ENCODE data around the gene RABGAP1L.

GRCh38 chr1:174700775-174701174 is 541.5 kb downstream of the RABGAP1L start:
- TF ChIP-seq CTCF (IDR thresholded peaks at IDR 0.05) (no peak), PREB (CRISPR knock-in tag; IDR thresholded peaks at IDR 0.05; ENCODE audit: borderline replicate concordance) (no peak), MAX (CRISPR knock-in tag; IDR thresholded peaks at IDR 0.05) (no peak), ZNF416 (CRISPR knock-in tag; IDR thresholded peaks at IDR 0.05) (no peak), TCF7 (CRISPR knock-in tag; IDR thresholded peaks at IDR 0.05; ENCODE audit: low read depth) (no peak), ZNF263 (CRISPR knock-in tag; IDR thresholded peaks at IDR 0.05; ENCODE audit: low read depth) (no peak), CBFB (CRISPR knock-in tag; IDR thresholded peaks at IDR 0.05; ENCODE audit: low read depth) (no peak), SMAD4 (CRISPR knock-in tag; IDR thresholded peaks at IDR 0.05) (no peak), TEAD4 (CRISPR knock-in tag; IDR thresholded peaks at IDR 0.05) (no peak)
- TF ChIP-seq, protein P1, sequence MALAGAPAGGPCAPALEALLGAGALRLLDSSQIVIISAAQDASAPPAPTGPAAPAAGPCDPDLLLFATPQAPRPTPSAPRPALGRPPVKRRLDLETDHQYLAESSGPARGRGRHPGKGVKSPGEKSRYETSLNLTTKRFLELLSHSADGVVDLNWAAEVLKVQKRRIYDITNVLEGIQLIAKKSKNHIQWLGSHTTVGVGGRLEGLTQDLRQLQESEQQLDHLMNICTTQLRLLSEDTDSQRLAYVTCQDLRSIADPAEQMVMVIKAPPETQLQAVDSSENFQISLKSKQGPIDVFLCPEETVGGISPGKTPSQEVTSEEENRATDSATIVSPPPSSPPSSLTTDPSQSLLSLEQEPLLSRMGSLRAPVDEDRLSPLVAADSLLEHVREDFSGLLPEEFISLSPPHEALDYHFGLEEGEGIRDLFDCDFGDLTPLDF (CRISPR knock-in tag; IDR thresholded peaks at IDR 0.05): no peak
- TF ChIP-seq, protein P2, sequence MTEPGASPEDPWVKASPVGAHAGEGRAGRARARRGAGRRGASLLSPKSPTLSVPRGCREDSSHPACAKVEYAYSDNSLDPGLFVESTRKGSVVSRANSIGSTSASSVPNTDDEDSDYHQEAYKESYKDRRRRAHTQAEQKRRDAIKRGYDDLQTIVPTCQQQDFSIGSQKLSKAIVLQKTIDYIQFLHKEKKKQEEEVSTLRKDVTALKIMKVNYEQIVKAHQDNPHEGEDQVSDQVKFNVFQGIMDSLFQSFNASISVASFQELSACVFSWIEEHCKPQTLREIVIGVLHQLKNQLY (CRISPR knock-in tag; IDR thresholded peaks at IDR 0.05): no peak
- TF ChIP-seq, protein P3, sequence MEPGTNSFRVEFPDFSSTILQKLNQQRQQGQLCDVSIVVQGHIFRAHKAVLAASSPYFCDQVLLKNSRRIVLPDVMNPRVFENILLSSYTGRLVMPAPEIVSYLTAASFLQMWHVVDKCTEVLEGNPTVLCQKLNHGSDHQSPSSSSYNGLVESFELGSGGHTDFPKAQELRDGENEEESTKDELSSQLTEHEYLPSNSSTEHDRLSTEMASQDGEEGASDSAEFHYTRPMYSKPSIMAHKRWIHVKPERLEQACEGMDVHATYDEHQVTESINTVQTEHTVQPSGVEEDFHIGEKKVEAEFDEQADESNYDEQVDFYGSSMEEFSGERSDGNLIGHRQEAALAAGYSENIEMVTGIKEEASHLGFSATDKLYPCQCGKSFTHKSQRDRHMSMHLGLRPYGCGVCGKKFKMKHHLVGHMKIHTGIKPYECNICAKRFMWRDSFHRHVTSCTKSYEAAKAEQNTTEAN (CRISPR knock-in tag; IDR thresholded peaks at IDR 0.05): no peak
